ENCODE measurements around the gene ARHGAP45. TPM values are rescaled to one million over a fixed set of nuclear protein-coding genes. Genes with fewer than 3 reads are reported as not detected.
"Not testable (repeated sequence)": the region's sequence is repeated elsewhere in the genome, so short reads cannot be mapped to it uniquely, and the experiment has no call there.

ARHGAP45 gene
- total and polyA plus RNA-seq, 4 donors: 5.1 to 17.4 (median 12.1) TPM

DNA sequence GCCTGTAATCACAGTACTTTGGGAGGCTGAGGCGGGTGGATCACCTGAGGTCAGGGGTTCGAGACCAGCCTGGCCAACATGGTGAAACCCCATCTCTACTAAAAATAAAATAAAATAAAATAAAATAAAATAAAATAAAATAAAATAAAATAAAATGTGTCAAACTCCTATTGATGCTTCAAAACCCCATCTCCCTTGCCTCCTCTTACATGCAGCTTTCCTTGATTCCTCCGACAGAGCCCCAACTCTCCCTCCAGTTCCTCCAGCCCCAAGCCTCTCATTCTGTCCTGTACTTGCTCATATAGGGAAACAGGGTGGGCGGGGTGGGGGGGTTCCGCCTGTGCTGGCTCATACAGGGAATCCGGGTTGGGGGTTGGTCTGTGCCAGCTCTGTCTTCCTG is 41.9 kb upstream of the ARHGAP45 start:
- not testable (repeated sequence) for H3K27ac ChIP-seq (ENCODE audit: low read depth, low read length); H3K4me3 ChIP-seq (ENCODE audit: low read depth, low read length); DNase-seq (ENCODE audit: low read depth in 4 of 6, low spot score in 6 of 6); H3K36me3 ChIP-seq (ENCODE audit: control insufficient read depth, insufficient read depth, low read length); H3K9me3 ChIP-seq (ENCODE audit: control insufficient read depth, insufficient read depth, low read length)
- Histone ChIP-seq H3K27me3 (ENCODE audit: control insufficient read depth, insufficient read depth, low read length) (peaks cover 22% of the 10 kb centered on the region), H3K4me1 (ENCODE audit: control insufficient read depth, insufficient read depth, low read length) (peaks cover 41% of the 10 kb centered on the region)
- 83% methylated on average over 1 of the region's 6 CpGs for WGBS (ENCODE audit: insufficient coverage)

DNA sequence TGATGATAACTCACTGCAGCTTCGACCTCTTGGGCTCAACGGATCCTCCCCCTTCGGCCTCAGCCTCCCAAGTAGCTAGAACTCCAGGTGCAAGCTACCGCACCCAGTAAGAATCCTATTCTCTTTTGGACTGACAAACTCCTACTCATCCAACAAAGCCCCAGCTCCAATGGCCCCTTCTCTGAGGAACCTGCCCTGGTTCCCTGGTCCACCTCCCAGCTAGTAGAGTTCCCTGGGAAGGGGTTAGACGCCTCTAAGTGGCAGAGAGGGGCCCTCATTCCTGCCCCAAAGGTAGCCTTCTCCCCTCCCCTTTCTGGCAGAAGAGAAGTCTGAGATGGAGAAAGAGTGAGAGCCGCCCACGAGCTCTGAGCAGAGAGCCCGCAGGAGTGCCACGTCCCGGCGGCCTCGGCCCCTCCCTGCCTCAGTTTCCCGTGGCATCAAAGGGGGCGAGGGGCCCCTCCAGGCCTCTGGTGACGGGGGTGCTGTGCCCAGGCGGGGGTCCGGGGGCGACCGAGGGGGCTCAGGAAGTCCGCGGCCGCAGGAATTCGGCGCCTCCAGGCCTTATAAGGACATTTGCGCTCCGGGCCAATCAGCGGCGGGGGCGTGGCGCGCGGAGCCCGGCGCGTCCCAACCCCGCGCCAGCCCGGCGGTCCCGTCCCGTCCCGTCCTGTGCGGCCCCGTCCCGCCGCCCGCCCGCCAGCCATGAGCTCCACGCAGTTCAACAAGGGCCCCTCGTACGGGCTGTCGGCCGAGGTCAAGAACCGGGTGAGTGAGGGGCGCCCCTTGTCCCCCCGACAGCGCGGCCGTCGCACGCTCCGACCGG is 40.8 kb upstream of the ARHGAP45 start, which contains the start of gene CNN2:
TSS of gene CNN2 (plus strand) at position 649 of the 823 bp plus-strand sequence. CDS start at position 703, 54 bp downstream.
- peak within 1 kb of the TSS; percentile 69 for H3K27ac ChIP-seq (ENCODE audit: low read depth, low read length)
- WGBS (ENCODE audit: insufficient coverage): 2% methylated on average over 60 of the region's 63 CpGs
- H3K4me1 ChIP-seq (ENCODE audit: control insufficient read depth, insufficient read depth, low read length): peaks cover 36% of the 10 kb centered on the region
- H3K9me3 ChIP-seq (ENCODE audit: control insufficient read depth, insufficient read depth, low read length): no peaks in the 10 kb centered on the region
- peaks cover 3% of the 10 kb centered on the region for H3K36me3 ChIP-seq (ENCODE audit: control insufficient read depth, insufficient read depth, low read length)
- peaks cover 22% of the 10 kb centered on the region for H3K27me3 ChIP-seq (ENCODE audit: control insufficient read depth, insufficient read depth, low read length)
- peak in 2 of 6 donors; percentile 67 to 82 for DNase-seq (ENCODE audit: low read depth in 4 of 6, low spot score in 6 of 6)
- H3K4me3 ChIP-seq (ENCODE audit: low read depth, low read length): peak within 1 kb of the TSS; percentile 59

- H3K36me3 ChIP-seq (ENCODE audit: control insufficient read depth, insufficient read depth, low read length): peaks cover 3% of the 10 kb centered on the region
- H3K9me3 ChIP-seq (ENCODE audit: control insufficient read depth, insufficient read depth, low read length): no peaks in the 10 kb centered on the region
- H3K27ac ChIP-seq (ENCODE audit: low read depth, low read length): peak overlapping the region; percentile 69
- peak in 2 of 6 donors; percentile 12 to 35 for DNase-seq (ENCODE audit: low read depth in 4 of 6, low spot score in 6 of 6)
- peaks cover 22% of the 10 kb centered on the region for H3K27me3 ChIP-seq (ENCODE audit: control insufficient read depth, insufficient read depth, low read length)
- H3K4me3 ChIP-seq (ENCODE audit: low read depth, low read length): peak overlapping the region; percentile 59
- WGBS (ENCODE audit: insufficient coverage): 2% methylated on average over 20 of the region's 36 CpGs
- H3K4me1 ChIP-seq (ENCODE audit: control insufficient read depth, insufficient read depth, low read length): peaks cover 30% of the 10 kb centered on the region
Measured at GRCh38 chr19:1026783-1027649, 40.0 kb upstream of the ARHGAP45 start.

- Histone ChIP-seq H3K27ac (ENCODE audit: low read depth, low read length) (no peak overlapping the region), H3K27me3 (ENCODE audit: control insufficient read depth, insufficient read depth, low read length) (peaks cover 22% of the 10 kb centered on the region), H3K9me3 (ENCODE audit: control insufficient read depth, insufficient read depth, low read length) (no peaks in the 10 kb centered on the region), H3K4me1 (ENCODE audit: control insufficient read depth, insufficient read depth, low read length) (peaks cover 30% of the 10 kb centered on the region), H3K36me3 (ENCODE audit: control insufficient read depth, insufficient read depth, low read length) (peaks cover 9% of the 10 kb centered on the region), H3K4me3 (ENCODE audit: low read depth, low read length) (peak overlapping the region; percentile 59)
- 10% methylated on average over 16 of the region's 16 CpGs for WGBS (ENCODE audit: insufficient coverage)
- no peak for DNase-seq (ENCODE audit: low read depth in 4 of 6, low spot score in 6 of 6)
Measured at GRCh38 chr19:1027650-1028061, 39.3 kb upstream of the ARHGAP45 start.

- Histone ChIP-seq H3K9me3 (ENCODE audit: control insufficient read depth, insufficient read depth, low read length) (no peaks in the 10 kb centered on the region), H3K4me1 (ENCODE audit: control insufficient read depth, insufficient read depth, low read length) (peaks cover 30% of the 10 kb centered on the region), H3K27ac (ENCODE audit: low read depth, low read length) (no peak overlapping the region), H3K36me3 (ENCODE audit: control insufficient read depth, insufficient read depth, low read length) (peaks cover 11% of the 10 kb centered on the region), H3K27me3 (ENCODE audit: control insufficient read depth, insufficient read depth, low read length) (peaks cover 22% of the 10 kb centered on the region), H3K4me3 (ENCODE audit: low read depth, low read length) (peak overlapping the region; percentile 38)
- peak in 2 of 6 donors; percentile 12 to 69 for DNase-seq (ENCODE audit: low read depth in 4 of 6, low spot score in 6 of 6)
- WGBS (ENCODE audit: insufficient coverage): 4% methylated on average over 48 of the region's 58 CpGs
Measured at GRCh38 chr19:1028062-1028926, 38.7 kb upstream of the ARHGAP45 start.

GRCh38 chr19:1032264-1032867 is 34.6 kb upstream of the ARHGAP45 start:
- DNase-seq (ENCODE audit: low read depth in 4 of 6, low spot score in 6 of 6): no peak
- Histone ChIP-seq H3K4me3 (ENCODE audit: low read depth, low read length) (no peak overlapping the region), H3K36me3 (ENCODE audit: control insufficient read depth, insufficient read depth, low read length) (peaks cover 26% of the 10 kb centered on the region), H3K27me3 (ENCODE audit: control insufficient read depth, insufficient read depth, low read length) (peaks cover 6% of the 10 kb centered on the region), H3K27ac (ENCODE audit: low read depth, low read length) (no peak overlapping the region), H3K9me3 (ENCODE audit: control insufficient read depth, insufficient read depth, low read length) (no peaks in the 10 kb centered on the region), H3K4me1 (ENCODE audit: control insufficient read depth, insufficient read depth, low read length) (peaks cover 14% of the 10 kb centered on the region)
- 91% methylated on average over 20 of the region's 20 CpGs for WGBS (ENCODE audit: insufficient coverage)

- Histone ChIP-seq H3K4me1 (ENCODE audit: control insufficient read depth, insufficient read depth, low read length) (peaks cover 23% of the 10 kb centered on the region), H3K36me3 (ENCODE audit: control insufficient read depth, insufficient read depth, low read length) (peaks cover 27% of the 10 kb centered on the region), H3K27me3 (ENCODE audit: control insufficient read depth, insufficient read depth, low read length) (no peaks in the 10 kb centered on the region), H3K9me3 (ENCODE audit: control insufficient read depth, insufficient read depth, low read length) (no peaks in the 10 kb centered on the region), H3K27ac (ENCODE audit: low read depth, low read length) (no peak overlapping the region), H3K4me3 (ENCODE audit: low read depth, low read length) (no peak overlapping the region)
- no peak for DNase-seq (ENCODE audit: low read depth in 4 of 6, low spot score in 6 of 6)
- WGBS (ENCODE audit: insufficient coverage): 88% methylated on average over 26 of the region's 29 CpGs
Measured at GRCh38 chr19:1035998-1036621, 30.9 kb upstream of the ARHGAP45 start.

DNA sequence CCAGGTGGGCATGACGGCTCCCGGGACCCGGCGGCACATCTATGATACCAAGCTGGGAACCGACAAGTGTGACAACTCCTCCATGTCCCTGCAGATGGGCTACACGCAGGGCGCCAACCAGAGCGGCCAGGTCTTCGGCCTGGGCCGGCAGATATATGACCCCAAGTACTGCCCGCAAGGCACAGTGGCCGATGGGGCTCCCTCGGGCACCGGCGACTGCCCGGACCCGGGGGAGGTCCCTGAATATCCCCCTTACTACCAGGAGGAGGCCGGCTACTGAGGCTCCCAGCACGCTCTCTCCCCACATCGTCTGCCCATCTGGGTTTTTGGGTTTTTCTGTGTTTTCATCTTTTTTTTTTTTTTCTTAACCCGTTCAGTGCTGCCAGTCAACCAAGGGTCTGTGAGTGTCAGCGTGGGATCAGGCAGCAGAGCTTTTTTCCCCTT is 29.3 kb upstream of the ARHGAP45 start:
- WGBS (ENCODE audit: insufficient coverage): 88% methylated on average over 13 of the region's 22 CpGs
- Histone ChIP-seq H3K36me3 (ENCODE audit: control insufficient read depth, insufficient read depth, low read length) (peaks cover 31% of the 10 kb centered on the region), H3K4me3 (ENCODE audit: low read depth, low read length) (no peak overlapping the region), H3K9me3 (ENCODE audit: control insufficient read depth, insufficient read depth, low read length) (no peaks in the 10 kb centered on the region), H3K27ac (ENCODE audit: low read depth, low read length) (no peak overlapping the region), H3K4me1 (ENCODE audit: control insufficient read depth, insufficient read depth, low read length) (peaks cover 35% of the 10 kb centered on the region), H3K27me3 (ENCODE audit: control insufficient read depth, insufficient read depth, low read length) (no peaks in the 10 kb centered on the region)
- no peak for DNase-seq (ENCODE audit: low read depth in 4 of 6, low spot score in 6 of 6)

Data from spinal cord (tissue), 10 donors.